ENCODE data around the gene STARD10. TPM values are rescaled to one million over a fixed set of nuclear protein-coding genes. Genes with fewer than 3 reads are reported as not detected.

Gene STARD10
- total and polyA plus RNA-seq, 2 experiments from 2014 or later, result 16.6 to 20.5 TPM

- H3K36me3 Mint-ChIP-seq (ENCODE audit: low read depth), result no peaks in the 10 kb centered on the region
- H3K27me3 Mint-ChIP-seq (ENCODE audit: insufficient read depth, low read depth, poor library complexity), result peaks cover 15% of the 10 kb centered on the region
- H3K9me3 Mint-ChIP-seq, result no peaks in the 10 kb centered on the region
- Histone ChIP-seq H3K36me3 (ENCODE audit: insufficient read depth) (no peaks in the 10 kb centered on the region), H3K4me3 (no peak overlapping the region), H3K9me2 (ENCODE audit: insufficient read depth) (no peaks in the 10 kb centered on the region), H3F3A (replicated peaks; ENCODE audit: low read depth) (no peaks in the 10 kb centered on the region), H3K27me3 (ENCODE audit: insufficient read depth) (no peaks in the 10 kb centered on the region), H3K79me2 (replicated peaks; ENCODE audit: insufficient read depth) (no peaks in the 10 kb centered on the region), H3K4me2 (no peak overlapping the region), H3K4me1 (ENCODE audit: insufficient read depth) (peaks cover 7% of the 10 kb centered on the region), H2AFZ (no peak overlapping the region), H4K20me1 (replicated peaks; ENCODE audit: insufficient read depth) (peaks cover 2% of the 10 kb centered on the region; the same call in 1 of the 2 replicates), H3K27ac (ENCODE audit: low read depth) (no peak overlapping the region)
- no peak overlapping the region for H3K27ac Mint-ChIP-seq
- TF ChIP-seq CTCF (conservative IDR thresholded peaks at IDR 0.05; ENCODE audit: low read depth in 2 of 2), result peak in 1 of 2 experiments; percentile 19; a peak in 1 of 4 replicates
- no peak for TF ChIP-seq REST (IDR thresholded peaks at IDR 0.05; ENCODE audit: unreplicated experiment)
- DNase-seq (ENCODE audit: low spot score), result no peak
- ATAC-seq, result peak; percentile 18
- peaks cover 8% of the 10 kb centered on the region; the same call in 2 of the 3 replicates for H3K4me1 Mint-ChIP-seq
- no peak overlapping the region for H3K4me3 Mint-ChIP-seq
These were observed 38.6 kb upstream of the STARD10 start for GRCh38 chr11:72832301-72833082.

GRCh38 chr11:72831521-72832300, 37.9 kb upstream of the STARD10 start:
- TF ChIP-seq CTCF (conservative IDR thresholded peaks at IDR 0.05; ENCODE audit: low read depth in 2 of 2) (peak; percentile 97 to 99), JUNB (IDR thresholded peaks at IDR 0.05; ENCODE audit: unreplicated experiment) (no peak), EZH2phosphoT487 (IDR thresholded peaks at IDR 0.05; ENCODE audit: unreplicated experiment) (no peak), ZNF331 (CRISPR knock-in tag; IDR thresholded peaks at IDR 0.05; ENCODE audit: low read depth) (no peak), ETS1 (IDR thresholded peaks at IDR 0.05) (no peak), POLR2AphosphoS5 (IDR thresholded peaks at IDR 0.05; ENCODE audit: low read depth) (no peak)
- no peaks in the 10 kb centered on the region for H3K36me3 Mint-ChIP-seq (ENCODE audit: low read depth)
- no peak overlapping the region for H3K27ac Mint-ChIP-seq
- no peaks in the 10 kb centered on the region for H3K9me3 Mint-ChIP-seq
- peak; percentile 94 for DNase-seq (ENCODE audit: low spot score)
- peaks cover 8% of the 10 kb centered on the region; the same call in 2 of the 3 replicates for H3K4me1 Mint-ChIP-seq
- peaks cover 7% of the 10 kb centered on the region for H3K4me1 ChIP-seq (ENCODE audit: insufficient read depth)
- H3K27ac ChIP-seq (ENCODE audit: low read depth), result no peak overlapping the region
- H3K4me3 Mint-ChIP-seq, result no peak overlapping the region
- H3K4me3 ChIP-seq, result no peak overlapping the region
- peaks cover 15% of the 10 kb centered on the region for H3K27me3 Mint-ChIP-seq (ENCODE audit: insufficient read depth, low read depth, poor library complexity)
- no peaks in the 10 kb centered on the region for H3K36me3 ChIP-seq (ENCODE audit: insufficient read depth)
- H3K79me2 ChIP-seq (replicated peaks; ENCODE audit: insufficient read depth), result no peaks in the 10 kb centered on the region
- no peaks in the 10 kb centered on the region for H3K27me3 ChIP-seq (ENCODE audit: insufficient read depth)
- peak overlapping the region; percentile 87; the same call in 1 of the 2 replicates for H2AFZ ChIP-seq
- H4K20me1 ChIP-seq (replicated peaks; ENCODE audit: insufficient read depth), result peaks cover 2% of the 10 kb centered on the region; the same call in 1 of the 2 replicates
- H3K4me2 ChIP-seq, result peak overlapping the region; percentile 34; the same call in 1 of the 2 replicates
- H3K9me2 ChIP-seq (ENCODE audit: insufficient read depth), result no peaks in the 10 kb centered on the region
- no peaks in the 10 kb centered on the region for H3F3A ChIP-seq (replicated peaks; ENCODE audit: low read depth)
- peak; percentile 97 for ATAC-seq

Measured in GM23338 (cell line).